Measurements from ENCODE around the gene CLIC3.

CLIC3 gene

GRCh38 chr9:137017791-137018497, 21.6 kb upstream of the CLIC3 start:
- TF ChIP-seq CTCF (IDR thresholded peaks at IDR 0.05; ENCODE audit: low read depth, low read length), result no peak
- in situ Hi-C loops (cut with HindIII; ENCODE audit: low sequenced_read_pairs), result no loop called here
- no peak overlapping the region for H3K4me3 ChIP-seq (ENCODE audit: low read depth, low read length)
- DNase-seq (ENCODE audit: low read depth, low spot score), result no peak

- H3K4me3 ChIP-seq (ENCODE audit: low read depth, low read length), result no peak overlapping the region
- no peak for DNase-seq (ENCODE audit: low read depth, low spot score)
- no peak for TF ChIP-seq CTCF (IDR thresholded peaks at IDR 0.05; ENCODE audit: low read depth, low read length)
- in situ Hi-C loops (cut with HindIII; ENCODE audit: low sequenced_read_pairs), result no loop called here
These were observed 20.7 kb upstream of the CLIC3 start for GRCh38 chr9:137017071-137017470.

DNA sequence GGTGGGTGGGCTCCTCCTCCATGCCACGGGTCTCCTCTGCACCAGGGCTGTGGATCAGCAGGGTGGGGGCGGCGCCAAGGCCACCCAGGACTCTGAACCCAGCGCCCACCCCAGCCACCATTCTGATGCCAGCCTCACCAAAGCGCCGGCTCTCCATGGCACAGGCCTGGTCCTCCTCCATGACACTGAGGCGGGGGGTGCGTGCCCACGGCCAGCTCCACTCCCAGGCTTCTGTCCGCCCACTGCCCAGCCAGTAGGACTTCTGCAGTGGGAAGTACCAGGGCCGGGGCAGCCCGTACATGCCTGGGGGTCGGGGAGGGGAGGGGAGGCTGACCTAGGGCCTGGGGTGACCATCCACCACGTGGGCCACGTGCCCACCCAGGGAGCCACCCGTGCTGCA, 20.1 kb upstream of the CLIC3 start:
- in situ Hi-C loops (cut with HindIII; ENCODE audit: low sequenced_read_pairs), result no loop called here
- TF ChIP-seq CTCF (IDR thresholded peaks at IDR 0.05; ENCODE audit: low read depth, low read length), result no peak
- no peak overlapping the region for H3K4me3 ChIP-seq (ENCODE audit: low read depth, low read length)
- DNase-seq (ENCODE audit: low read depth, low spot score), result no peak

GRCh38 chr9:137015976-137016375, 19.6 kb upstream of the CLIC3 start:
- no peak for DNase-seq (ENCODE audit: low read depth, low spot score)
- in situ Hi-C loops (cut with HindIII; ENCODE audit: low sequenced_read_pairs), result no loop called here
- H3K4me3 ChIP-seq (ENCODE audit: low read depth, low read length), result no peak overlapping the region
- no peak for TF ChIP-seq CTCF (IDR thresholded peaks at IDR 0.05; ENCODE audit: low read depth, low read length)

GRCh38 chr9:137015540-137015930, 19.2 kb upstream of the CLIC3 start:
- in situ Hi-C loops (cut with HindIII; ENCODE audit: low sequenced_read_pairs), result no loop called here
- no peak overlapping the region for H3K4me3 ChIP-seq (ENCODE audit: low read depth, low read length)
- DNase-seq (ENCODE audit: low read depth, low spot score), result no peak
- TF ChIP-seq CTCF (IDR thresholded peaks at IDR 0.05; ENCODE audit: low read depth, low read length), result no peak

DNA sequence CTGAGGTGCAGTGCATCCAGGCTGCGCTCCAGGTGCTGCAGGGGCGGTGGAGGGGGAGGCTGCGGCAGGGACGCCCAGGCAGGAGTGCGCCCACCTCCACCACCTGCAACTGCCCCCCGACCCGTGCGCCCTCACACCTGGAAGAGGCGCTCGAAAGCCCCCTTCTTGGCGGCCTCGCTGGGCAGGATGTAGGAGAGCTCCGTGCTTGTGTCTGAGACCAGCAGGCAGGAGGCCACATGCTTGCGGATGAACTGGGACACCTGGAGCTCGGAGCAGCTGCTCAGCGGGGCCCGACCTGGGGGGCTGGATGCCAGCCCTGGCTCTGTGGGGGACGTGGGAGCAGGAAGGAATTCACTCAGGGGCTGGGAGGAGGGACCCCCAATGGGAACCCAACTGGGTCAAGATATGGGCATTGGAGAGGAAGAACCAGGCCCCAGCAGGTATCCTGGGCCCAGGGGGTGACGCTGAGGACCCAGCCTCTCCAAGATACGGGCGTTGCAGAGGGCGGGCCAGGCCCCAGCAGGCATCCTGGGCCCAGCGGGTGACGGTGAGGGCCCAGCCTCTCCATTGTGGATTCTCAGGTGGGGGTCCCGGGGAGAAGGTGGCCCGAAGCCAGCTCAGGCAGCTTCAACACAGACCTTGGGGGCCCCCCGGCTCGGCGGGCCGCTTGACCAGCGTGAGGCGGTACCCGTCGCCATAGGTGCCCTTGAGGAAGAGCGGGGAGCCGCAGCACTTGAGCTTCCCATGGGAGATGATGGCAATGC, 18.6 kb upstream of the CLIC3 start:
- in situ Hi-C loops (cut with HindIII; ENCODE audit: low sequenced_read_pairs), result no loop called here
- no peak for DNase-seq (ENCODE audit: low read depth, low spot score)
- no peak overlapping the region for H3K4me3 ChIP-seq (ENCODE audit: low read depth, low read length)
- TF ChIP-seq CTCF (IDR thresholded peaks at IDR 0.05; ENCODE audit: low read depth, low read length), result no peak
